GM12875 (cell line): Measurements from ENCODE around the gene FAM53B.

Source experiments
- H3K4me3 ChIP-seq: one replicate; pipeline ENCODE4 v1.5.1; 2011; ENCODE audit warnings: low read depth, low read length, control low read depth
- CTCF ChIP-seq: IDR thresholded peaks from 2 replicates; pipeline ENCODE4 v1.5.1; 2011; ENCODE audit warnings: low read depth, mild to moderate bottlenecking, control low read depth, inconsistent platforms, low read length, moderate library complexity, borderline replicate concordance; ENCODE audit not compliant: insufficient read depth

The FAM53B gene

GRCh38 chr10:124619802-124620490 is 124.2 kb downstream of the FAM53B start:
- no peak overlapping the region for H3K4me3 ChIP-seq
- no peak for TF ChIP-seq CTCF

GRCh38 chr10:124619195-124619594 is 125.0 kb downstream of the FAM53B start:
- no peak for TF ChIP-seq CTCF

GRCh38 chr10:124618470-124619073 is 125.6 kb downstream of the FAM53B start:
- H3K4me3 ChIP-seq = no peak overlapping the region
- TF ChIP-seq CTCF = no peak

More at GRCh38 chr10:124619195-124619594, 125.0 kb downstream of the FAM53B start:
- peak overlapping the region; percentile 5 for H3K4me3 ChIP-seq

- no peak overlapping the region for H3K4me3 ChIP-seq
- TF ChIP-seq CTCF = no peak
Observed at GRCh38 chr10:124616836-124617130, 127.4 kb downstream of the FAM53B start.

- no peak for TF ChIP-seq CTCF
- H3K4me3 ChIP-seq = no peak overlapping the region
Observed at GRCh38 chr10:124616040-124616835, 127.9 kb downstream of the FAM53B start.

- H3K4me3 ChIP-seq = no peak overlapping the region
- TF ChIP-seq CTCF = no peak
Observed at GRCh38 chr10:124615259-124615658, 128.9 kb downstream of the FAM53B start.
